ENCODE results near the gene KCNG3.

DNA sequence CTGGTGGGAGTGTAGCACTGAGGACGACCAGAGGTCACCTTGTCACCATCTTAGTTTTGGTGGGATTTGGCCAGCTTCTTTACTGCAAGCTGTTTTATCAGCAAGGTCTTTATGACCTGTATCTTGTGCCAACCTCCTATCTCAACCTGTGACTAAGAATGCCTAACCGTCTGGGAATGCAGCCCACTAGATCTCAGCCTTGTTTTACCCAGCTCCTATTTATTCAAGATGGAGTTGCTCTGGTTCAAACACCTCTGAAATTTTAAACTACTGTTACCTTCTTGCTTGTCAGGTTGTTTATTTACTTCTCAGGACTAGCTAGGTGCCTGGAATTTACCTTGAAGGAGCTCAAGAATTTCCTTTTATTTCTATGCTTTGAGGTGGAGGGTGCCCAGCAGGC is 9.5 kb upstream of the KCNG3 start:
- TF ChIP-seq EZH2 (IDR thresholded peaks at IDR 0.05; ENCODE audit: insufficient read depth, poor library complexity, severe bottlenecking), result no peak
- no peak for TF ChIP-seq EZH2phosphoT487 (IDR thresholded peaks at IDR 0.05; ENCODE audit: insufficient read depth, low read depth)

Measured in GM23248 (cell line).